Omental fat pad (tissue), 4 donors: ENCODE measurements around the gene PTH2. TPM values are rescaled to one million over a fixed set of nuclear protein-coding genes. Genes with fewer than 3 reads are reported as not detected.
"Not testable (repeated sequence)": the region's sequence is repeated elsewhere in the genome, so short reads cannot be mapped to it uniquely, and the experiment has no call there.

ENCODE experiments used
- ATAC-seq: fragments of 150-250 bp; one replicate; pipeline ENCODE4 v1.9.1; 2016; ENCODE audit warnings: mild to moderate bottlenecking, moderate library complexity; ENCODE audit not compliant: low FRiP score
- DNase-seq: peaks from one replicate; pipeline ENCODE4 v3.0.0-alpha.2; 2019; ENCODE audit warnings: low spot score
- total RNA-seq, 4 donors: library from RNA; depleted of rRNA; stranded (reverse); fragments of >200 nt; gene quantifications; one replicate each; pipeline ENCODE4 v1.1.0, GENCODE V29; 2016
- TF ChIP-seq, protein P1 (sequence below), 3 donors: fragments of 450-650 bp; IDR thresholded peaks; one replicate each; pipeline ENCODE4 v1.5.1; 2016 to 2017; ENCODE audit warnings: antibody characterized with exemption in 3 of 3, mild to moderate bottlenecking in 3 of 3, moderate library complexity in 2 of 3

The PTH2 gene
- total RNA-seq, 4 donors from 2014 or later, result not detected

DNA sequence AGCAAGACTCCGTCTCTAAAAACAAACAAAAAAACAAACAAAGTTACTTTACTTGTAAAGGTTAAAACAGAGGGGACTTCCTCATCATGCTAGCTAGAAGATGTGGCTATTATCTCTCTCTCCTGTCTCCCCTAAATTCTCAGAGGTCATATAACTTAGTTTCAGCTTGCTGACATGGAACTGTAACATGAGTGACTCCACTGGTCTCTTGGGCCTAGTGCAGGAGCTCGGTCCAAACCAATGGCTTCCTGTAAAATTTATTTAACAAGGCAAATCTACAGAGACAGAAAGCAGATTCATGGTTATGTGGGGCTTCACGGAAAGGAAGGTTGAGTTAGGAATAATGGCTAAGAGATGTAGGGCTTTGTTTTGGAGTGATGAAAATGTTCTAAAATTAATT is 44.7 kb downstream of the PTH2 start:
- ATAC-seq, result no peak
- TF ChIP-seq, protein P1, sequence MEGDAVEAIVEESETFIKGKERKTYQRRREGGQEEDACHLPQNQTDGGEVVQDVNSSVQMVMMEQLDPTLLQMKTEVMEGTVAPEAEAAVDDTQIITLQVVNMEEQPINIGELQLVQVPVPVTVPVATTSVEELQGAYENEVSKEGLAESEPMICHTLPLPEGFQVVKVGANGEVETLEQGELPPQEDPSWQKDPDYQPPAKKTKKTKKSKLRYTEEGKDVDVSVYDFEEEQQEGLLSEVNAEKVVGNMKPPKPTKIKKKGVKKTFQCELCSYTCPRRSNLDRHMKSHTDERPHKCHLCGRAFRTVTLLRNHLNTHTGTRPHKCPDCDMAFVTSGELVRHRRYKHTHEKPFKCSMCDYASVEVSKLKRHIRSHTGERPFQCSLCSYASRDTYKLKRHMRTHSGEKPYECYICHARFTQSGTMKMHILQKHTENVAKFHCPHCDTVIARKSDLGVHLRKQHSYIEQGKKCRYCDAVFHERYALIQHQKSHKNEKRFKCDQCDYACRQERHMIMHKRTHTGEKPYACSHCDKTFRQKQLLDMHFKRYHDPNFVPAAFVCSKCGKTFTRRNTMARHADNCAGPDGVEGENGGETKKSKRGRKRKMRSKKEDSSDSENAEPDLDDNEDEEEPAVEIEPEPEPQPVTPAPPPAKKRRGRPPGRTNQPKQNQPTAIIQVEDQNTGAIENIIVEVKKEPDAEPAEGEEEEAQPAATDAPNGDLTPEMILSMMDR (IDR thresholded peaks at IDR 0.05), result no peak

DNA sequence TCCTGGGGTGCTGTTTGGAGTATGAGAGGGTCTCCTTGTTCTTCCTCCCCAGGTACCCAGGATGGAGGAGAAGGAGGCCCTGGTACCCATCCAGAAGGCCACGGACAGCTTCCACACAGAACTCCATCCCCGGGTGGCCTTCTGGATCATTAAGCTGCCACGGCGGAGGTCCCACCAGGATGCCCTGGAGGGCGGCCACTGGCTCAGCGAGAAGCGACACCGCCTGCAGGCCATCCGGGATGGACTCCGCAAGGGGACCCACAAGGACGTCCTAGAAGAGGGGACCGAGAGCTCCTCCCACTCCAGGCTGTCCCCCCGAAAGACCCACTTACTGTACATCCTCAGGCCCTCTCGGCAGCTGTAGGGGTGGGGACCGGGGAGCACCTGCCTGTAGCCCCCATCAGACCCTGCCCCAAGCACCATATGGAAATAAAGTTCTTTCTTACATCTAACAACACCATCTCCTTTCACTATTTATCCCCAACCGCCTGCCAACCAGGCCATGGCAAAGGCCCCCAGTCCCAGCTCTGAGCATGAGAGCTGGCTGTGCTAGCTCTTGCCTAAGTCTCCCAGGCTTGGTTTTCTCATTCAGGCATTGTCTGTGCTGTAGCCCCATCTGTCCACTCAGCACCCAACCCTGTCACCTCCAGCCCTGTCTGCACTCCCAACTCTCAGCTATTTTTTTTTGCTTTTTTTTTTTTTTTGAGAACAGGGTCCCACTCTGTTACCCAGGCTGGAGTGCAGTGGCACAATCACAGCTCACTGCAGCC is 48.4 kb downstream of the PTH2 start:
- TF ChIP-seq, protein P1 (IDR thresholded peaks at IDR 0.05), result no peak
- no peak for ATAC-seq
- DNase-seq, result no peak

More for the DNA sequence above, 44.7 kb downstream of the PTH2 start:
- DNase-seq, result no peak

DNA sequence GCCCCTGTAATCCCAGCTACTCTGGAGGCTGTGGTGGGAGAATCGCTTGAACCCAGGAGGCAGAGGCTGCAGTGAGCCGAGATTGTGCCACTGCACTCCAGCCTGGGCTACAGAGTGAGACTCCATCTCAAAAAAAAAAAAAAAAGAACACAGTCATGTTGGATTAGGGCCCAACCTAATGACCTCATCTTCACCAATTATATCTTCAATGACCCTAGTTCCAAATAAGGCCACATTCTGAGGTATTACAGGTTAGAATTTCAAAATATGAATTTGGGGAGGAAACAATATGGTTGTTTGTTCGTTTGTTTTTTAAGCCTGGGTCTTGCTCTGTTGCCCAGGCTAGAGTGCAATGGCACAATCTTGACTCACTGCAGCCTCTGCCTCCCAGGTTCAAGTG is 50.1 kb downstream of the PTH2 start:
- not testable (repeated sequence) for ATAC-seq, DNase-seq

Other genes with a start within 250 kb of the PTH2 start
- 1 to 10 TPM; 1.0 to 5.7 (median 1.4) TPM for gene SLC6A16, start 98.2 kb downstream of the PTH2 start, total RNA-seq
- gene CD37, start 88.0 kb downstream of the PTH2 start, total RNA-seq, result 10 to 100 TPM; 10.3 to 43.8 (median 21.5) TPM
- 10 to 100 TPM; 19.9 to 35.0 (median 26.1) TPM for gene TEAD2, start 61.0 kb downstream of the PTH2 start, total RNA-seq
- gene DKKL1, start 59.6 kb downstream of the PTH2 start, total RNA-seq, result not detected
- under 1 TPM in 1 of 4 donors, not detected in 3; 0.56 TPM for gene KASH5, start 35.2 kb downstream of the PTH2 start, total RNA-seq
- not detected for gene GFY, start 1.9 kb upstream of the PTH2 start, total RNA-seq
- gene SLC17A7, start 18.1 kb upstream of the PTH2 start, total RNA-seq, result 1 to 10 TPM in 3 of 4 donors, under 1 TPM in 1; 0.48 to 6.3 (median 1.0) TPM
- 10 to 100 TPM; 52.7 to 87.4 (median 75.7) TPM for gene PIH1D1, start 28.4 kb upstream of the PTH2 start, total RNA-seq
- 10 to 100 TPM; 20.3 to 48.1 (median 34.6) TPM for gene ALDH16A1, start 29.8 kb upstream of the PTH2 start, total RNA-seq
- 10 to 100 TPM in 1 of 4 donors, 1 to 10 TPM in 3; 2.3 to 11.2 (median 2.6) TPM for gene FLT3LG, start 50.8 kb upstream of the PTH2 start, total RNA-seq
- gene RPL13A, start 64.2 kb upstream of the PTH2 start, total RNA-seq, result 1,000 to 10,000 TPM; 2,551 to 3,862 (median 3,160) TPM
- 1,000 to 10,000 TPM; 3,715 to 4,750 (median 4,286) TPM for gene RPS11, start 73.0 kb upstream of the PTH2 start, total RNA-seq
- gene FCGRT, start 89.2 kb upstream of the PTH2 start, total RNA-seq, result 100 to 1,000 TPM; 314 to 479 (median 337) TPM
- 10 to 100 TPM; 23.7 to 70.1 (median 26.9) TPM for gene RCN3, start 104.6 kb upstream of the PTH2 start, total RNA-seq
- 10 to 100 TPM; 36.9 to 70.8 (median 46.4) TPM for gene NOSIP, start 157.1 kb upstream of the PTH2 start, total RNA-seq
- 1 to 10 TPM in 2 of 4 donors, under 1 TPM in 1, not detected in 1; 0.79 to 5.2 (median 2.3) TPM for gene PRRG2, start 157.9 kb upstream of the PTH2 start, total RNA-seq
- 10 to 100 TPM in 1 of 4 donors, 1 to 10 TPM in 3; 3.3 to 11.3 (median 4.1) TPM for gene PRR12, start 167.7 kb upstream of the PTH2 start, total RNA-seq
- 10 to 100 TPM; 72.2 to 91.0 (median 76.8) TPM for gene RRAS, start 216.7 kb upstream of the PTH2 start, total RNA-seq
- gene SCAF1, start 218.8 kb upstream of the PTH2 start, total RNA-seq, result 10 to 100 TPM in 2 of 4 donors, 1 to 10 TPM in 2; 8.8 to 13.6 (median 11.5) TPM
- 10 to 100 TPM; 32.4 to 62.7 (median 36.4) TPM for gene IRF3, start 242.4 kb upstream of the PTH2 start, total RNA-seq
- gene BCL2L12, start 242.5 kb upstream of the PTH2 start, total RNA-seq, result 1 to 10 TPM; 3.6 to 9.2 (median 5.9) TPM